ENCODE results near the gene CGB8.

DNA sequence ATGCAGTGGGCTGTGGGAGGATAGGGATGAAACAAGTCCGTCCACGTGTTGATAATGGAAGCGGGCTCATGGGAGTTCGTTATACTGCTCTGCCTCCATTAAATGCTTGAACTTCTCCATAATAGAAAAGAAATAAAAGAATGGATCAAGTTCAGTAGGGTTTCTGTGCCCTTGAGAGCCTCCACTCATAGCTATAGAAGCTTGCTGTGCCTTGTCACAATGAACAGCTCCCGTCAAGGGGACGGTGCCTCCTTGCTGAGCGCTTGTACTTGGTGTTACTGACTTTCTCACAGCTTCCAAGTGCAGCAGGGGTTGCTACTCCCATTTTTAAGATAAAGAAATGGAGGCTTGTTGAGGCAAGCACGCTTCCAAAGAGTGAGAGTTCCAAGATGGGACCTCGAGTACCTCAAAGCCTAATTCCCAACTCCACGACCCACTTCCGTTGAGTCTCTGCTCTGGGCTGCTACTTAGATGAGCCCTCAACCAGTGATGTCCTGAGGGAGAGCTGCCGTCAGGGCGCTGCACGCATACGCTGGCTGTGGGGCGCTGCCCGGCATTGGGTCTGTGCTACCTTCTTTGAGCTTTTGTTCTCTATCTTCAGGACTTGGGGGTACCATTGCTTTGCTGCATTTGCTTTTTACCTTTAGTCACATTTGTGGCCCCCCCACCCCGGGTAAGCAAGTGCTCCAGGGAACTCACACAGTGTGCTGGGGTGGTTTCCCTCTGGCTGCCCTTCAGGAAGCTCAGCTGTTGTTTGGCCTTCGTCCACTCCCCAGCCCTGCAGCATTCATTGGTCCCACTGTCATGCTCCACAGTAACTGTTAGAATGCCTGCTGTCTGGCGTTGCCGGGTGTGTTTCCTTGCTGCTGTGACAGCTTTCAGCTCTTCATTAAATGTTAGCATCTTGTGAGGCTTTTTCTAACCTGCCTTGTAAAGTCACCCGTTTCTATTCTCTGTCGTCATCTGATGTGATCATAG lies 45.9 kb upstream of the CGB8 start:
- TF ChIP-seq SIN3A (IDR thresholded peaks at IDR 0.05; ENCODE audit: borderline replicate concordance, insufficient read depth, low read length) (no peak), POLR2AphosphoS5 (IDR thresholded peaks at IDR 0.05; ENCODE audit: low read depth, low read length) (peak; percentile 52), TAF1 (IDR thresholded peaks at IDR 0.05; ENCODE audit: borderline replicate concordance, insufficient read depth, low read length) (no peak)

All from PFSK-1 (cell line).